DOHH2 (cell line): ENCODE measurements around the gene PPP2R5A.

Experiments used
- H3F3A ChIP-seq: fragments of 200-600 bp; sonication (generic), shearing (Covaris generic); 2 replicates; pipeline ENCODE4 v1.6.0; 2016; ENCODE audit warnings: antibody characterized with exemption, mild to moderate bottlenecking; ENCODE audit not compliant: control insufficient read depth, insufficient read depth
- H3K27ac ChIP-seq: fragments of 200-600 bp; sonication (generic); 2 replicates; pipeline ENCODE4 v1.5.1; 2014; ENCODE audit warnings: low read depth, mild to moderate bottlenecking, low read length, moderate library complexity
- H3K27me3 ChIP-seq: fragments of 200-600 bp; sonication (generic); 2 replicates; pipeline ENCODE4 v1.6.1; 2014; ENCODE audit warnings: mild to moderate bottlenecking, low read length, mixed read lengths; ENCODE audit not compliant: control insufficient read depth
- H3K36me3 ChIP-seq: fragments of 200-600 bp; sonication (generic); 2 replicates; pipeline ENCODE4 v1.6.1; 2014; ENCODE audit warnings: mild to moderate bottlenecking, low read length, moderate library complexity, mixed read lengths; ENCODE audit not compliant: control insufficient read depth
- H3K4me1 ChIP-seq: fragments of 200-600 bp; sonication (generic); 2 replicates; pipeline ENCODE4 v1.6.1; 2014; ENCODE audit warnings: mild to moderate bottlenecking, low read length, mixed read lengths; ENCODE audit not compliant: control insufficient read depth
- H3K4me2 ChIP-seq: fragments of 200-600 bp; sonication (generic); 2 replicates; pipeline ENCODE4 v1.6.0; 2014; ENCODE audit warnings: mild to moderate bottlenecking, low read length, moderate library complexity
- H3K4me3 ChIP-seq: fragments of 200-600 bp; sonication (generic); 2 replicates; pipeline ENCODE4 v1.5.1; 2014; ENCODE audit warnings: mild to moderate bottlenecking, low read length, mixed read lengths
- H3K79me2 ChIP-seq: fragments of 200-600 bp; sonication (generic); 2 replicates; pipeline ENCODE4 v1.6.1; 2014; ENCODE audit warnings: mild to moderate bottlenecking, low read length, mixed read lengths; ENCODE audit not compliant: control insufficient read depth
- H3K9me2 ChIP-seq: fragments of 200-600 bp; sonication (generic); replicated peaks from 2 replicates; pipeline ENCODE4 v1.6.1; 2014; ENCODE audit warnings: mild to moderate bottlenecking, low read length, mixed read lengths; ENCODE audit not compliant: control insufficient read depth
- H3K9me3 ChIP-seq: fragments of 200-600 bp; sonication (generic); 2 replicates; pipeline ENCODE4 v1.6.1; 2014; ENCODE audit warnings: antibody characterized with exemption, low read length, mixed read lengths; ENCODE audit not compliant: control insufficient read depth, insufficient read depth
- H4K20me1 ChIP-seq: fragments of 200-600 bp; sonication (generic); 2 replicates; pipeline ENCODE4 v1.6.0; 2014; ENCODE audit warnings: low read depth, mild to moderate bottlenecking, antibody characterized with exemption, low read length, moderate library complexity; ENCODE audit not compliant: control insufficient read depth, insufficient read depth
- EZH2phosphoT487 ChIP-seq: fragments of 200-600 bp; sonication (generic); IDR thresholded peaks from 2 replicates; pipeline ENCODE4 v1.6.1; 2017; ENCODE audit warnings: borderline replicate concordance, mild to moderate bottlenecking, antibody characterized with exemption, low read length, moderate library complexity, mixed read lengths
- TF ChIP-seq, protein P1 (sequence below): fragments of 200-600 bp; sonication (generic); IDR thresholded peaks from one replicate; pipeline ENCODE4 v1.5.1; 2014; ENCODE audit warnings: antibody characterized with exemption, mild to moderate bottlenecking, low read depth, low read length; ENCODE audit not compliant: poor library complexity, severe bottlenecking

Gene PPP2R5A

DNA sequence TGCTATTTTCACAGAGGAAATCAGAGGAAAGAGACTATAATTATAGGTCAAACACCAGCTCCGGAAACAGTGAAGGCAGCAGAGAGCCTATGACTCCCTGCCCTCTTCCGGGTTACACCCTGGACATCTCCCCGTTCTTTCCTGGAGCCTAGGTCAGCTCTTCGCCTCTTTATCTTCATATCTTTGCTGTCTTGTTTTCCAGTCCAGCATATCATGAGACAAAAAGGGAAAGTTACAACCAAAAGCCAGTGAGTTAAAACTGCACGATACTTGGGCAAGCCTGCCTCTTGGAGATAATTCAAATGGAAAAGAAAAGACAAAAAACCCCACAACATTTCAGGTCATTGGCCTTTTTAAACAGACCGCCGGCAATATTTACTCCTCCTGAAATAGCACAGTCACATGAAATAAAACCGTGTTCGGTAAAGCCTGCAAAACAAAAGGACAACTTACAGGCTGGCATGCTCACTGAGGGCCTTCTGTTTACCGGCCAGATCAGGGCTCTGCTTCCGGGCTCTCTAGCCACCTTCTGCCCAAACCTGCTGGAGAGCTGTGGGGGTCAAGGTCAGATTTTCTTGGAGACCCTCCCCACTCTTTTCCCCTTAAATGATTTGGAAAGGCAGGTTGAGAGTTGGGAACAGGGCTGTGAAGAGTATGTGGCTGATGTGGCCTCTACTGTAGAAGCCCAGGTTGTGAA lies 42.8 kb upstream of the PPP2R5A start:
- Histone ChIP-seq H3K4me2 (no peak overlapping the region), H3K27me3 (peaks cover 12% of the 10 kb centered on the region), H3F3A (no peaks in the 10 kb centered on the region), H3K36me3 (no peaks in the 10 kb centered on the region), H3K27ac (no peak overlapping the region), H4K20me1 (no peaks in the 10 kb centered on the region), H3K4me1 (no peaks in the 10 kb centered on the region), H3K9me2 (no peaks in the 10 kb centered on the region), H3K79me2 (no peaks in the 10 kb centered on the region), H3K9me3 (no peaks in the 10 kb centered on the region), H3K4me3 (no peak overlapping the region)
- TF ChIP-seq EZH2phosphoT487, result no peak
- TF ChIP-seq, protein P1, sequence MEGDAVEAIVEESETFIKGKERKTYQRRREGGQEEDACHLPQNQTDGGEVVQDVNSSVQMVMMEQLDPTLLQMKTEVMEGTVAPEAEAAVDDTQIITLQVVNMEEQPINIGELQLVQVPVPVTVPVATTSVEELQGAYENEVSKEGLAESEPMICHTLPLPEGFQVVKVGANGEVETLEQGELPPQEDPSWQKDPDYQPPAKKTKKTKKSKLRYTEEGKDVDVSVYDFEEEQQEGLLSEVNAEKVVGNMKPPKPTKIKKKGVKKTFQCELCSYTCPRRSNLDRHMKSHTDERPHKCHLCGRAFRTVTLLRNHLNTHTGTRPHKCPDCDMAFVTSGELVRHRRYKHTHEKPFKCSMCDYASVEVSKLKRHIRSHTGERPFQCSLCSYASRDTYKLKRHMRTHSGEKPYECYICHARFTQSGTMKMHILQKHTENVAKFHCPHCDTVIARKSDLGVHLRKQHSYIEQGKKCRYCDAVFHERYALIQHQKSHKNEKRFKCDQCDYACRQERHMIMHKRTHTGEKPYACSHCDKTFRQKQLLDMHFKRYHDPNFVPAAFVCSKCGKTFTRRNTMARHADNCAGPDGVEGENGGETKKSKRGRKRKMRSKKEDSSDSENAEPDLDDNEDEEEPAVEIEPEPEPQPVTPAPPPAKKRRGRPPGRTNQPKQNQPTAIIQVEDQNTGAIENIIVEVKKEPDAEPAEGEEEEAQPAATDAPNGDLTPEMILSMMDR, result no peak

DNA sequence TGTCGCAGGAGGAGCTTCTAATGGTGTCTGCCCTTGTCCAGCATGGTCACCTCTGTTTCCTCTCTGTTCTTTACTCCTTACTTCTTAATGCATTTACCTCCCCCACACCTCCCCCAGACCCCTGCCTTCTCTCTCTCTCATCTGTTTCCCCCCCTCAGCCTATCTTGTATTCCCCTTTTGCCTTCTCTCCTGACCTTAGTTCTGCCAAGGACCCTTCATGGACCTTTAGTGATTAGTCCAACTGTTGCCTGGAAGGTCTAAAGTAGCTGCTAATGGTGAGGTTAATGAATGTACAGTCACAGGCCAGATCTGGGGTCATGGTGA lies 42.3 kb upstream of the PPP2R5A start:
- no peaks in the 10 kb centered on the region for H3K79me2 ChIP-seq
- no peaks in the 10 kb centered on the region for H3K36me3 ChIP-seq
- H3K4me1 ChIP-seq, result no peaks in the 10 kb centered on the region
- no peaks in the 10 kb centered on the region for H3F3A ChIP-seq
- no peaks in the 10 kb centered on the region for H3K9me3 ChIP-seq
- H3K4me2 ChIP-seq, result no peak overlapping the region
- no peaks in the 10 kb centered on the region for H3K9me2 ChIP-seq
- no peak overlapping the region for H3K4me3 ChIP-seq
- TF ChIP-seq, protein P1, result no peak
- no peak for TF ChIP-seq EZH2phosphoT487
- peaks cover 12% of the 10 kb centered on the region for H3K27me3 ChIP-seq
- H4K20me1 ChIP-seq, result no peaks in the 10 kb centered on the region
- no peak overlapping the region for H3K27ac ChIP-seq

DNA sequence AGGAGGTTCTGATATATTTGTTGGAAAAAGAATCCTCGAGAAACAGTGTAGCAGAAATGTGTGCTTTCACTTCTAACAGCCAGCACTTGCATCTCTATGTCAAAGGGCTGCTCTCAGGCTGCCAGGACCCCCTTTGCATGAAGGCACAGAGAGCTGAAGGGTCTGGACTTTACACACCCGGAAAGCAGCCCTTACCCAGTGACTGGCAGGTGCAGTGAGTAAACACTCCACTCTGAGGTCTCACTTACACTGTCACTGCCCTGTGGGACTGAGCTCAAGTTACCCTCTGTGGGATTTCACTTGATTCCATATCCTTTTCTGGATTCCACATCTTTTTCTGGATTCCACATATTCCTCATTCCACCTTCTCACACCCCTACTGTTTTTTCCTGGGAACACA lies 40.8 kb upstream of the PPP2R5A start:
- H3K4me1 ChIP-seq, result no peaks in the 10 kb centered on the region
- no peak overlapping the region for H3K4me2 ChIP-seq
- no peaks in the 10 kb centered on the region for H3F3A ChIP-seq
- H4K20me1 ChIP-seq, result no peaks in the 10 kb centered on the region
- TF ChIP-seq, protein P1, result no peak
- no peak for TF ChIP-seq EZH2phosphoT487
- H3K36me3 ChIP-seq, result no peaks in the 10 kb centered on the region
- no peaks in the 10 kb centered on the region for H3K9me2 ChIP-seq
- H3K27ac ChIP-seq, result no peak overlapping the region
- no peak overlapping the region for H3K4me3 ChIP-seq
- no peaks in the 10 kb centered on the region for H3K9me3 ChIP-seq
- peaks cover 6% of the 10 kb centered on the region; the same call in 1 of the 2 replicates for H3K27me3 ChIP-seq
- no peaks in the 10 kb centered on the region for H3K79me2 ChIP-seq
